GM21528 (cell line): ENCODE results near the gene VWA8.
"Not testable (repeated sequence)": the region's sequence is repeated elsewhere in the genome, so short reads cannot be mapped to it uniquely, and the experiment has no call there.

ENCODE experiments used
- ATAC-seq: cut with Tn5 transposase; IDR thresholded peaks from one replicate; pipeline ENCODE4 v1.9.1; 2021; ENCODE audit warnings: mild to moderate bottlenecking, moderate library complexity; ENCODE audit not compliant: unreplicated experiment, low FRiP score

Gene VWA8

GRCh38 chr13:41601718-41602445 is 359.0 kb downstream of the VWA8 start:
- ATAC-seq: no peak

- no peak for ATAC-seq
Observed at GRCh38 chr13:41599619-41600018, 361.3 kb downstream of the VWA8 start.

GRCh38 chr13:41597348-41598041 is 363.4 kb downstream of the VWA8 start:
- ATAC-seq: no peak

- ATAC-seq: no peak
Observed at GRCh38 chr13:41596190-41596589, 364.7 kb downstream of the VWA8 start.

GRCh38 chr13:41595298-41595697 is 365.6 kb downstream of the VWA8 start:
- ATAC-seq: no peak

GRCh38 chr13:41590643-41591042 is 370.3 kb downstream of the VWA8 start:
- ATAC-seq: no peak

GRCh38 chr13:41590122-41590521 is 370.8 kb downstream of the VWA8 start:
- ATAC-seq: no peak

GRCh38 chr13:41589434-41589833 is 371.5 kb downstream of the VWA8 start:
- ATAC-seq: no peak

- ATAC-seq: no peak
Observed at GRCh38 chr13:41588899-41589298, 372.0 kb downstream of the VWA8 start.

- no peak for ATAC-seq
Observed at GRCh38 chr13:41588448-41588847, 372.5 kb downstream of the VWA8 start.

- ATAC-seq: no peak
Observed at GRCh38 chr13:41587490-41587889, 373.4 kb downstream of the VWA8 start.

- ATAC-seq: no peak
Observed at GRCh38 chr13:41586216-41586615, 374.7 kb downstream of the VWA8 start.

- ATAC-seq: no peak
Observed at GRCh38 chr13:41582027-41582463, 378.9 kb downstream of the VWA8 start.

- ATAC-seq: no peak
Observed at GRCh38 chr13:41580345-41580744, 380.6 kb downstream of the VWA8 start.

- no peak for ATAC-seq
Observed at GRCh38 chr13:41579881-41580280, 381.0 kb downstream of the VWA8 start.

- no peak for ATAC-seq
Observed at GRCh38 chr13:41579168-41579567, 381.7 kb downstream of the VWA8 start.

GRCh38 chr13:41578371-41578770 is 382.5 kb downstream of the VWA8 start:
- no peak for ATAC-seq

GRCh38 chr13:41577436-41577835 is 383.5 kb downstream of the VWA8 start:
- no peak for ATAC-seq

GRCh38 chr13:41573640-41574039 is 387.3 kb downstream of the VWA8 start:
- ATAC-seq: not testable (repeated sequence)

- ATAC-seq: not testable (repeated sequence)
Observed at GRCh38 chr13:41571817-41572340, 389.0 kb downstream of the VWA8 start.

- no peak for ATAC-seq
Observed at GRCh38 chr13:41568972-41569351, 391.9 kb downstream of the VWA8 start.
